Measurements from ENCODE around the gene PTF1A. TPM values are rescaled to one million over a fixed set of nuclear protein-coding genes. Genes with fewer than 3 reads are reported as not detected.
"Not testable (repeated sequence)": the region's sequence is repeated elsewhere in the genome, so short reads cannot be mapped to it uniquely, and the experiment has no call there.

The PTF1A gene
- polyA plus RNA-seq, 1 of the 3 experiments (the other 2 are of a cell fraction): not detected

DNA sequence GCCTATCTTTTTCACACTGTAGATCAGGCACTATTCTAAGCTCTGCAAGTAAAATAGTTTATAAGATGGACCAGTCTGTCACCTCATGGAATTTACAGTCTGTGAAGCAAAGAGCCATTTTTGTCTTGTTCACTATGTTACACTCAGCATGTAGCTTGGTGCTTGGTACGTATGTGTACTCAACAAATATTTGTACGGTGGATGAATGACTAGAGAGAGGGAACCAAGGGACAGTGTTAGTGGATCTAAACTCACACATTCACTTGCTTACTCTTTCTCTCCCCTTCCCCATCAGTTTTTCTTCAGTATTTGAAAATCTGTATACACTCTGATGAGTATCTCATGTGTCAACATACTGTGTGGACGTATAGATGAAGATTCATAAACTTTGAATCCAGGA lies 45.9 kb downstream of the PTF1A start:
- ChIA-PET CTCF (interaction anchor here (1.0 kb wide), 1 partner anchor 55 kb away, joined by 3 read pairs; no protein-coding TSS in a partner anchor), POLR2A (interaction anchor here (0.6 kb wide), 1 partner anchor 82 kb away, joined by 3 read pairs; no protein-coding TSS in a partner anchor)
- no peak overlapping the region for H3K9ac ChIP-seq
- no peak overlapping the region for H3K27ac ChIP-seq (ENCODE audit: low read depth in 2 of 2, low read length in 1 of 2)
- no peaks in the 10 kb centered on the region for H3K4me1 ChIP-seq (ENCODE audit: control insufficient read depth in 1 of 2, insufficient read depth in 2 of 2, low read depth in 1 of 2, low read length in 1 of 2)
- no peak overlapping the region for H3K4me2 ChIP-seq
- no peaks in the 10 kb centered on the region for H3K79me2 ChIP-seq (ENCODE audit: insufficient read depth)
- no peaks in the 10 kb centered on the region for H3K9me3 ChIP-seq
- no peaks in the 10 kb centered on the region for H3K27me3 ChIP-seq (ENCODE audit: insufficient read depth)
- TF ChIP-seq MEF2A (IDR thresholded peaks at IDR 0.05; ENCODE audit: borderline replicate concordance, low read depth) (no peak), FOSL2 (IDR thresholded peaks at IDR 0.05; ENCODE audit: borderline replicate concordance, low read depth) (no peak), GABPA (IDR thresholded peaks at IDR 0.05; ENCODE audit: low read depth) (no peak), RXRA (IDR thresholded peaks at IDR 0.05; ENCODE audit: borderline replicate concordance, low read depth) (no peak), EZH2phosphoT487 (IDR thresholded peaks at IDR 0.05; ENCODE audit: borderline replicate concordance, low read depth) (no peak), NFIC (IDR thresholded peaks at IDR 0.05; ENCODE audit: borderline replicate concordance) (no peak), EP300 (IDR thresholded peaks at IDR 0.05; ENCODE audit: borderline replicate concordance in 1 of 2, low read depth in 1 of 2, low read length in 1 of 2) (no peak), YY1 (IDR thresholded peaks at IDR 0.05; ENCODE audit: low read depth) (no peak), USF1 (IDR thresholded peaks at IDR 0.05; ENCODE audit: borderline replicate concordance, low read depth) (no peak), TCF12 (IDR thresholded peaks at IDR 0.05) (no peak), RCOR1 (IDR thresholded peaks at IDR 0.05; ENCODE audit: low read length) (no peak), ZBTB33 (IDR thresholded peaks at IDR 0.05; ENCODE audit: borderline replicate concordance, low read depth) (no peak), RFX5 (IDR thresholded peaks at IDR 0.05; ENCODE audit: low read length) (no peak), TEAD4 (IDR thresholded peaks at IDR 0.05; ENCODE audit: borderline replicate concordance, insufficient read depth) (no peak), POLR2AphosphoS5 (IDR thresholded peaks at IDR 0.05; ENCODE audit: low read depth, low read length) (no peak), SMC3 (IDR thresholded peaks at IDR 0.05; ENCODE audit: low read depth, low read length) (no peak), MXI1 (IDR thresholded peaks at IDR 0.05; ENCODE audit: low read depth, low read length) (no peak), TAF1 (IDR thresholded peaks at IDR 0.05; ENCODE audit: borderline replicate concordance, low read depth, low read length) (no peak), MAX (IDR thresholded peaks at IDR 0.05; ENCODE audit: low read depth) (no peak), CTCF (IDR thresholded peaks at IDR 0.05) (no peak)
- WGBS (ENCODE audit: low lambda C conversion rate): 16% methylated on average over 3 of the region's 3 CpGs
- H4K20me1 ChIP-seq (ENCODE audit: insufficient read depth): no peaks in the 10 kb centered on the region
- H3K36me3 ChIP-seq (replicated peaks in 1 of 2; ENCODE audit: control insufficient read depth in 1 of 2, insufficient read depth in 2 of 2, low read length in 1 of 2): no peaks in the 10 kb centered on the region
- no peaks in the 10 kb centered on the region for H3F3A ChIP-seq (replicated peaks; ENCODE audit: insufficient read depth)
- no peak for DNase-seq
- no peaks in the 10 kb centered on the region for H3K9me2 ChIP-seq
- no peak overlapping the region for H3K4me3 ChIP-seq (ENCODE audit: low read depth in 2 of 2, low read length in 1 of 2)
- H2AFZ ChIP-seq (ENCODE audit: low read depth): no peak overlapping the region

DNA sequence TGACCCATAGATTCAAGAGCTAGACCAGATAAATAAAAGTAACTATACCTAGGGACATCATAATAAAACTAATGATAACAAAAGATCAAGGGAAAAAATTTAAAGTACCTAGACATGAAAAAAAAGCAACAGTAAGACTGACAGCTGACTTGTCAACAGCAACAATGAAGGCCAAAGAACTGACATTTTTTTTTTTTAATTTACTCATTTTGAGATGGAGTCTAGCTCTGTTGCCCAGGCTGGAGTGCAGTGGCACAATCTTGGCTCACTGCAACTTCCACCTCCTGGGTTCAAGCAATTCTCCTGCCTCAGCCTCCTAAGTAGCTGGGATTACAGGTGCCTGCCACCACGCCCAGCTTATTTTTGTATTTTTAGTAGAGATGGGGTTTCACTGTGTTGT lies 49.7 kb downstream of the PTF1A start:
- H3K9ac ChIP-seq; DNase-seq; H3K4me2 ChIP-seq; H3K9me2 ChIP-seq; H3K79me2 ChIP-seq (ENCODE audit: insufficient read depth); H3K9me3 ChIP-seq; H3F3A ChIP-seq (replicated peaks; ENCODE audit: insufficient read depth); H3K27me3 ChIP-seq (ENCODE audit: insufficient read depth); H3K27ac ChIP-seq (ENCODE audit: low read depth in 2 of 2, low read length in 1 of 2); POLR2A ChIA-PET; H3K4me1 ChIP-seq (ENCODE audit: control insufficient read depth in 1 of 2, insufficient read depth in 2 of 2, low read depth in 1 of 2, low read length in 1 of 2); H4K20me1 ChIP-seq (ENCODE audit: insufficient read depth); H3K36me3 ChIP-seq (replicated peaks in 1 of 2; ENCODE audit: control insufficient read depth in 1 of 2, insufficient read depth in 2 of 2, low read length in 1 of 2); H2AFZ ChIP-seq (ENCODE audit: low read depth); H3K4me3 ChIP-seq (ENCODE audit: low read depth in 2 of 2, low read length in 1 of 2): not testable (repeated sequence)
- CTCF ChIA-PET: interaction anchor here (1.0 kb wide), 1 partner anchor 83 kb away, joined by 4 read pairs; no protein-coding TSS in a partner anchor
- WGBS (ENCODE audit: low lambda C conversion rate): 0% methylated on average over 1 of the region's 1 CpG
